T-helper 2 cell treated with Interferon-gamma antibody and Interleukin-4, amounts not matched to agents 5 μg/mL and 100 μg/mL, for 36 hours (primary cell): Measurements from ENCODE around the gene PLEKHG5.

Experiments
- DNase-seq: peaks from one replicate; pipeline ENCODE4 v3.0.0; 2021; ENCODE audit warnings: low spot score
- H3K27ac Mint-ChIP-seq: one replicate; pipeline ENCODE4 v1.8.0; 2021; ENCODE audit warnings: mild to moderate bottlenecking, mixed read lengths
- H3K27me3 Mint-ChIP-seq: one replicate; pipeline ENCODE4 v1.8.0; 2021; ENCODE audit warnings: low read depth, mixed read lengths
- H3K36me3 Mint-ChIP-seq: one replicate; pipeline ENCODE4 v1.8.0; 2021; ENCODE audit warnings: low read depth, mixed read lengths
- H3K4me1 Mint-ChIP-seq: one replicate; pipeline ENCODE4 v1.8.0; 2021; ENCODE audit warnings: low read depth, mixed read lengths
- H3K4me3 Mint-ChIP-seq: one replicate; pipeline ENCODE4 v1.8.0; 2022; ENCODE audit warnings: mild to moderate bottlenecking, moderate library complexity, mixed read lengths
- H3K9me3 Mint-ChIP-seq: one replicate; pipeline ENCODE4 v1.8.0; 2021; ENCODE audit warnings: mixed read lengths

The PLEKHG5 gene, protein sequence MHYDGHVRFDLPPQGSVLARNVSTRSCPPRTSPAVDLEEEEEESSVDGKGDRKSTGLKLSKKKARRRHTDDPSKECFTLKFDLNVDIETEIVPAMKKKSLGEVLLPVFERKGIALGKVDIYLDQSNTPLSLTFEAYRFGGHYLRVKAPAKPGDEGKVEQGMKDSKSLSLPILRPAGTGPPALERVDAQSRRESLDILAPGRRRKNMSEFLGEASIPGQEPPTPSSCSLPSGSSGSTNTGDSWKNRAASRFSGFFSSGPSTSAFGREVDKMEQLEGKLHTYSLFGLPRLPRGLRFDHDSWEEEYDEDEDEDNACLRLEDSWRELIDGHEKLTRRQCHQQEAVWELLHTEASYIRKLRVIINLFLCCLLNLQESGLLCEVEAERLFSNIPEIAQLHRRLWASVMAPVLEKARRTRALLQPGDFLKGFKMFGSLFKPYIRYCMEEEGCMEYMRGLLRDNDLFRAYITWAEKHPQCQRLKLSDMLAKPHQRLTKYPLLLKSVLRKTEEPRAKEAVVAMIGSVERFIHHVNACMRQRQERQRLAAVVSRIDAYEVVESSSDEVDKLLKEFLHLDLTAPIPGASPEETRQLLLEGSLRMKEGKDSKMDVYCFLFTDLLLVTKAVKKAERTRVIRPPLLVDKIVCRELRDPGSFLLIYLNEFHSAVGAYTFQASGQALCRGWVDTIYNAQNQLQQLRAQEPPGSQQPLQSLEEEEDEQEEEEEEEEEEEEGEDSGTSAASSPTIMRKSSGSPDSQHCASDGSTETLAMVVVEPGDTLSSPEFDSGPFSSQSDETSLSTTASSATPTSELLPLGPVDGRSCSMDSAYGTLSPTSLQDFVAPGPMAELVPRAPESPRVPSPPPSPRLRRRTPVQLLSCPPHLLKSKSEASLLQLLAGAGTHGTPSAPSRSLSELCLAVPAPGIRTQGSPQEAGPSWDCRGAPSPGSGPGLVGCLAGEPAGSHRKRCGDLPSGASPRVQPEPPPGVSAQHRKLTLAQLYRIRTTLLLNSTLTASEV

DNA sequence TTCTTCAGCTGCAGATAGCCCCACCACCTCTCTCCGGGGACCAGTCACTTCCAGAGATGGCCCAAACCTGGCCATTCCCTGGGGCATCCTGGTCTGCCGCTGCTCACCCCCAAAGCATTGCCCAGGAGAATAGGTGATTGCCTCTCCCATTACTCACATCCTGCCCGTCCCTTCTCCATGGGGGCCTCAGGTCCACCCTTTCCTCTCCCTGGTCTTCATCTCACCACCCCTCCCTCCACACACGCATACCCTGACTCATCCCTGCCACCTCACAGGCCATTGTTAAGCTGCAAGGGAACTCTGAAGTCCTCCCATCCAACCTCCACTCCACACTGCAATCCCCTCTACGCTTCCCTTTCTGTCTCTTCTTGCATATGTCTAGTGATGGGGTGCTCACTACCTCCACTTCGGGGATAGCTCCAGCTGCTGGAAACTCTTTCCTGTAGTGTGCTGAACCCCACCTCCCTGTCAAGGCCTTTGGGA, at the start of gene PLEKHG5:
Gene PLEKHG5, minus strand, starts transcription at position 188 of the 483 bp plus-strand sequence. CDS start 14,096 bp downstream, outside the sequence.
- peak within 1 kb of the TSS; percentile 76 for H3K4me3 Mint-ChIP-seq
- peak within 1 kb of the TSS; percentile 78 for H3K27ac Mint-ChIP-seq
- peaks cover 16% of the 10 kb centered on the region for H3K4me1 Mint-ChIP-seq
- H3K36me3 Mint-ChIP-seq, result no peaks in the 10 kb centered on the region
- no peaks in the 10 kb centered on the region for H3K9me3 Mint-ChIP-seq
- peaks cover 25% of the 10 kb centered on the region for H3K27me3 Mint-ChIP-seq
- no peak for DNase-seq

GRCh38 chr1:6538956-6539355, 47.5 kb upstream of the PLEKHG5 start:
- H3K4me1 Mint-ChIP-seq, result no peaks in the 10 kb centered on the region
- H3K27me3 Mint-ChIP-seq, result no peaks in the 10 kb centered on the region
- peaks cover 30% of the 10 kb centered on the region for H3K36me3 Mint-ChIP-seq
- DNase-seq, result no peak
- H3K4me3 Mint-ChIP-seq, result no peak overlapping the region
- H3K27ac Mint-ChIP-seq, result no peak overlapping the region
- H3K9me3 Mint-ChIP-seq, result no peaks in the 10 kb centered on the region

- Mint-ChIP-seq H3K36me3 (peaks cover 37% of the 10 kb centered on the region), H3K4me1 (no peaks in the 10 kb centered on the region), H3K4me3 (no peak overlapping the region), H3K9me3 (no peaks in the 10 kb centered on the region), H3K27me3 (no peaks in the 10 kb centered on the region), H3K27ac (no peak overlapping the region)
- DNase-seq, result no peak
Measured at GRCh38 chr1:6536291-6536690, 44.8 kb upstream of the PLEKHG5 start.

- Mint-ChIP-seq H3K9me3 (no peaks in the 10 kb centered on the region), H3K4me1 (no peaks in the 10 kb centered on the region), H3K27ac (peak overlapping the region; percentile 26), H3K27me3 (no peaks in the 10 kb centered on the region), H3K4me3 (no peak overlapping the region), H3K36me3 (peaks cover 43% of the 10 kb centered on the region)
- DNase-seq, result no peak
Measured at GRCh38 chr1:6535214-6535613, 43.7 kb upstream of the PLEKHG5 start.

GRCh38 chr1:6534248-6534822, 42.9 kb upstream of the PLEKHG5 start:
- H3K27ac Mint-ChIP-seq, result no peak overlapping the region

DNA sequence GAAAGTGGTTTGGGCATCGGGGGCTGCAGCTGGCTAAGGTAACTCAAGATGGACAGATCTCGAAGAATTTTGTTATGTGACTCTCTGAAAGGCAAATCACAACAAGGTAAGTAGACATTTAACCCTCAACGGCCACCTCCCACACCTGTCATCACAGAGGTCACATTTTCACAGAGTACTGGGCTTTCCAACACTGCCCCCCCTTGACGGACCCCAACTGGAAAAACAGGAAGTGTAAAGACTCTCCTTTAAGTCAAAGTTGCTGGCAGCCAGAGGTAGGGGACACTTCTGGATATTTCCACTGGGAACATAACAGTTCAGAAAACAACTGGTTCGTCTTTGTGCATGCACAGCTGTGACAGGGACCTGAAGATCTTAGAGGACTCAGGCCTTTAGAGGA, 40.5 kb upstream of the PLEKHG5 start:
- Mint-ChIP-seq H3K27me3 (no peaks in the 10 kb centered on the region), H3K9me3 (no peaks in the 10 kb centered on the region), H3K4me3 (no peak overlapping the region), H3K27ac (no peak overlapping the region), H3K4me1 (no peaks in the 10 kb centered on the region), H3K36me3 (peaks cover 42% of the 10 kb centered on the region)
- no peak for DNase-seq

More at GRCh38 chr1:6534248-6534822, 42.9 kb upstream of the PLEKHG5 start:
- H3K4me1 Mint-ChIP-seq, result no peaks in the 10 kb centered on the region
- no peak overlapping the region for H3K4me3 Mint-ChIP-seq
- no peaks in the 10 kb centered on the region for H3K27me3 Mint-ChIP-seq
- H3K36me3 Mint-ChIP-seq, result peaks cover 40% of the 10 kb centered on the region
- no peaks in the 10 kb centered on the region for H3K9me3 Mint-ChIP-seq
- DNase-seq, result no peak

GRCh38 chr1:6530504-6531160, 39.2 kb upstream of the PLEKHG5 start:
- no peak overlapping the region for H3K27ac Mint-ChIP-seq
- no peak overlapping the region for H3K4me3 Mint-ChIP-seq
- no peaks in the 10 kb centered on the region for H3K9me3 Mint-ChIP-seq
- no peaks in the 10 kb centered on the region for H3K27me3 Mint-ChIP-seq
- peaks cover 46% of the 10 kb centered on the region for H3K36me3 Mint-ChIP-seq
- no peaks in the 10 kb centered on the region for H3K4me1 Mint-ChIP-seq
- DNase-seq, result no peak

DNA sequence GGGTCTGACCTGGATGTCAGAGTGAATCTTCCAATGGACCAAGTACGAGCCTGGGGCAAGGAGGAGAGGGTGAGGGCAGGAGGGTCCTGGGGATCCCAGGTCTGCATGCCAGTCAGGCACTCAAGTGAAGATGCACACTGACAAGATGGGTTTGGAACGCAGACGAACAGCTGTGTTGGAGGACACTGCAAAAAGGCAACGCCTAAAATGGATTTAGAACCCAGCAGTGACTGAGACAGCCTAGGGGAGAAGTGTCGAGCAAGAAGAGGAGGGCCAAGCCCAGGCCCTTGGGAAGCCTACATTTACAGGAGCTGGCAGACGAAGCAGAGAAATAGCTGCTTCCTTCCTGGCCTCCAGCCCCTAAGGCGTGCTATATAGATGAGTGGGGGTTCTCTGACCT, 37.0 kb upstream of the PLEKHG5 start:
- H3K27ac Mint-ChIP-seq, result no peak overlapping the region
- H3K27me3 Mint-ChIP-seq, result no peaks in the 10 kb centered on the region
- no peak for DNase-seq
- peaks cover 50% of the 10 kb centered on the region for H3K36me3 Mint-ChIP-seq
- no peak overlapping the region for H3K4me3 Mint-ChIP-seq
- H3K4me1 Mint-ChIP-seq, result no peaks in the 10 kb centered on the region
- no peaks in the 10 kb centered on the region for H3K9me3 Mint-ChIP-seq

DNA sequence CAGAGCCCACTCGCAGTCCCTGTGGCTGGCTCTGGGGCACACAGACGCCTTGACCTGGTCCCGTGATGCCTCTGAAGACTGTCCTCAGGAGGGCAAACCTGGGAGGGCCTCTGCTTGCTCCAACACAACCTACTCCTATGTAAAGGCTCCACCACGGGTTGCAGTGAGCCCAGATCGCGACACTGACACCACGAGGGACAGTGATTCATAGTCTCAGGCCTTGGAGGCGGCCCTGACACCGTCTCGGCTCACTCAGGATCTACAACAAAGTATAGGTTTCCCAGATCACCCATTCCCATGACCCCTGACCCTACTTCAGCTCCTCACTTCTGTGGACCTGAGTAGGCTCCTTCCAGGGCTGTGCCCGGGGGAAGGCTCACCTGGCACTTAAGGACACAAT, 34.8 kb upstream of the PLEKHG5 start:
- no peaks in the 10 kb centered on the region for H3K27me3 Mint-ChIP-seq
- H3K27ac Mint-ChIP-seq, result no peak overlapping the region
- peaks cover 37% of the 10 kb centered on the region for H3K36me3 Mint-ChIP-seq
- H3K4me1 Mint-ChIP-seq, result no peaks in the 10 kb centered on the region
- H3K4me3 Mint-ChIP-seq, result no peak overlapping the region
- DNase-seq, result no peak
- H3K9me3 Mint-ChIP-seq, result no peaks in the 10 kb centered on the region

- no peak overlapping the region for H3K27ac Mint-ChIP-seq
- no peaks in the 10 kb centered on the region for H3K27me3 Mint-ChIP-seq
- no peak for DNase-seq
- H3K36me3 Mint-ChIP-seq, result peaks cover 27% of the 10 kb centered on the region
- H3K4me1 Mint-ChIP-seq, result no peaks in the 10 kb centered on the region
- H3K9me3 Mint-ChIP-seq, result no peaks in the 10 kb centered on the region
- no peak overlapping the region for H3K4me3 Mint-ChIP-seq
Measured at GRCh38 chr1:6523566-6523965, 32.1 kb upstream of the PLEKHG5 start.

DNA sequence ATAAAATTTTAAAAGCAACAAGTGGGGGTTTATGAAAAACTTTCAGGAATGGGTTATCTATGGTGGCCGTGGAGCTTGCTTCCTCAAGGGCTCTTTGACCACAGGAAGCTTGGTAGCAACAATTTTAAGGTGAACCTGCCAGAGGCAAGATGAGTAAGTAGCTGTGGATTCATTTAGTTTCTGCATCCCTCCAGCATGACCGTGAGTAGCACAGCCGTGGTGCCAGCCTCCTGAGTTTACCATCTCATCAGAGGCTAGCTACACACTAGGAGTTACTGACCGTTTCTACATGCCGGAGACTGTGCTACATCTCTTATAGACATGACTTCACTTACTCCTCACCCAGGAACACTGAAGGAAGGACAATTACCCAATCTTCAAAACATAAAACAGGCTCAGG, 30.1 kb upstream of the PLEKHG5 start:
- no peak overlapping the region for H3K4me3 Mint-ChIP-seq
- no peaks in the 10 kb centered on the region for H3K4me1 Mint-ChIP-seq

GRCh38 chr1:6519935-6520671, 28.6 kb upstream of the PLEKHG5 start:
- Mint-ChIP-seq H3K9me3 (no peaks in the 10 kb centered on the region), H3K4me3 (no peak overlapping the region), H3K27me3 (no peaks in the 10 kb centered on the region), H3K4me1 (no peaks in the 10 kb centered on the region), H3K27ac (no peak overlapping the region), H3K36me3 (peaks cover 10% of the 10 kb centered on the region)
- DNase-seq, result no peak

More for the DNA sequence above, 30.1 kb upstream of the PLEKHG5 start:
- DNase-seq, result no peak
- H3K9me3 Mint-ChIP-seq, result no peaks in the 10 kb centered on the region
- H3K36me3 Mint-ChIP-seq, result peaks cover 16% of the 10 kb centered on the region
- H3K27me3 Mint-ChIP-seq, result no peaks in the 10 kb centered on the region
- H3K27ac Mint-ChIP-seq, result no peak overlapping the region

DNA sequence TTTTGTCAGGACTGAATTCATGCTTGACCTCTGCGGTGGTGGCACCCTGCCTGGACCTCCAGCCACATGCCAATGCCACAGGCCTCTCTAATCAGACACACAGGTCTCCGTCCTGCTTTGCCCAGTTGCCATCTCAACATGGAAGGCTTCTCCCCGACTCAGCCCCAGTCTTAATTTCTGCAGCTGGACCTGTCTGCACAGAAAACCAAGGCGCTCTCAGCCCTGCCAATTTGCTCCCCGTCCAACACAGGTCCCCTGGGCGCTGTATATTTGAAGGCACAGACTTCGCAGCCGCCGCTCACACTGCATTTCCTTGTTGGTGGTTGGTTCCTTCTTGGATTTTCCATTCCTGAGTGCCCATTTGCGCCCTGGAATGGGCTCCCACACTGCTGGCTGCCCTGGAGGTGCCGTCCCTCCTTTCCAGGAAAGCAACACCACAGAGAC, 28.0 kb upstream of the PLEKHG5 start:
- Mint-ChIP-seq H3K27me3 (no peaks in the 10 kb centered on the region), H3K4me3 (no peak overlapping the region), H3K9me3 (no peaks in the 10 kb centered on the region), H3K36me3 (peaks cover 9% of the 10 kb centered on the region), H3K27ac (no peak overlapping the region), H3K4me1 (no peaks in the 10 kb centered on the region)
- no peak for DNase-seq
